Neutrophil (primary cell): ENCODE measurements around the gene MED12L.

ENCODE experiments used
- H3K27ac ChIP-seq: fragments of 200-600 bp; sonication (generic); 2 replicates; pipeline ENCODE4 v1.5.1; 2016; ENCODE audit warnings: mild to moderate bottlenecking, moderate library complexity
- H3K27me3 ChIP-seq: fragments of 200-600 bp; sonication (generic); 2 replicates; pipeline ENCODE4 v1.6.0; 2016; ENCODE audit warnings: mild to moderate bottlenecking
- H3K36me3 ChIP-seq: fragments of 200-600 bp; sonication (generic); 2 replicates; pipeline ENCODE4 v1.5.1; 2017
- H3K4me1 ChIP-seq, 2 experiments: fragments of 200-600 bp in 1 of 2; sonication (generic) in 1 of 2; 1 replicate in 1 of 2; 2 replicates in 1 of 2; pipeline versions ENCODE4 v1.5.1 to v1.6.1; 2013 to 2016; ENCODE audit warnings: low read depth in 1 of 2, low read length in 1 of 2, mild to moderate bottlenecking in 1 of 2, moderate library complexity in 1 of 2; ENCODE audit not compliant: control insufficient read depth in 1 of 2, insufficient read depth in 1 of 2
- H3K4me3 ChIP-seq, 2 experiments: fragments of 200-600 bp in 1 of 2; sonication (generic) in 1 of 2; 1 replicate in 1 of 2; 2 replicates in 1 of 2; pipeline ENCODE4 v1.5.1; 2013 to 2016; ENCODE audit warnings: low read depth in 1 of 2, low read length in 1 of 2, mild to moderate bottlenecking in 1 of 2, moderate library complexity in 1 of 2
- H3K9me3 ChIP-seq: fragments of 200-600 bp; sonication (generic); 2 replicates; pipeline ENCODE4 v1.5.1; 2016
- TF ChIP-seq, protein P1 (sequence below): fragments of 200-600 bp; sonication (generic); IDR thresholded peaks from 2 replicates; pipeline ENCODE4 v1.5.1; 2016; ENCODE audit warnings: antibody characterized with exemption

MED12L gene

GRCh38 chr3:151452368-151452767, 366.9 kb downstream of the MED12L start:
- H3K9me3 ChIP-seq, result no peaks in the 10 kb centered on the region
- no peaks in the 10 kb centered on the region for H3K27me3 ChIP-seq
- H3K27ac ChIP-seq, result no peak overlapping the region
- H3K36me3 ChIP-seq, result no peaks in the 10 kb centered on the region
- H3K4me1 ChIP-seq, result no peaks in the 10 kb centered on the region
- H3K4me3 ChIP-seq, result no peak overlapping the region
- TF ChIP-seq, protein P1, sequence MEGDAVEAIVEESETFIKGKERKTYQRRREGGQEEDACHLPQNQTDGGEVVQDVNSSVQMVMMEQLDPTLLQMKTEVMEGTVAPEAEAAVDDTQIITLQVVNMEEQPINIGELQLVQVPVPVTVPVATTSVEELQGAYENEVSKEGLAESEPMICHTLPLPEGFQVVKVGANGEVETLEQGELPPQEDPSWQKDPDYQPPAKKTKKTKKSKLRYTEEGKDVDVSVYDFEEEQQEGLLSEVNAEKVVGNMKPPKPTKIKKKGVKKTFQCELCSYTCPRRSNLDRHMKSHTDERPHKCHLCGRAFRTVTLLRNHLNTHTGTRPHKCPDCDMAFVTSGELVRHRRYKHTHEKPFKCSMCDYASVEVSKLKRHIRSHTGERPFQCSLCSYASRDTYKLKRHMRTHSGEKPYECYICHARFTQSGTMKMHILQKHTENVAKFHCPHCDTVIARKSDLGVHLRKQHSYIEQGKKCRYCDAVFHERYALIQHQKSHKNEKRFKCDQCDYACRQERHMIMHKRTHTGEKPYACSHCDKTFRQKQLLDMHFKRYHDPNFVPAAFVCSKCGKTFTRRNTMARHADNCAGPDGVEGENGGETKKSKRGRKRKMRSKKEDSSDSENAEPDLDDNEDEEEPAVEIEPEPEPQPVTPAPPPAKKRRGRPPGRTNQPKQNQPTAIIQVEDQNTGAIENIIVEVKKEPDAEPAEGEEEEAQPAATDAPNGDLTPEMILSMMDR, result no peak

- Histone ChIP-seq H3K36me3 (no peaks in the 10 kb centered on the region), H3K4me1 (no peaks in the 10 kb centered on the region), H3K4me3 (no peak overlapping the region), H3K27ac (no peak overlapping the region), H3K27me3 (no peaks in the 10 kb centered on the region), H3K9me3 (no peaks in the 10 kb centered on the region)
- TF ChIP-seq, protein P1, result no peak
Observed at GRCh38 chr3:151452841-151453240, 367.4 kb downstream of the MED12L start.

DNA sequence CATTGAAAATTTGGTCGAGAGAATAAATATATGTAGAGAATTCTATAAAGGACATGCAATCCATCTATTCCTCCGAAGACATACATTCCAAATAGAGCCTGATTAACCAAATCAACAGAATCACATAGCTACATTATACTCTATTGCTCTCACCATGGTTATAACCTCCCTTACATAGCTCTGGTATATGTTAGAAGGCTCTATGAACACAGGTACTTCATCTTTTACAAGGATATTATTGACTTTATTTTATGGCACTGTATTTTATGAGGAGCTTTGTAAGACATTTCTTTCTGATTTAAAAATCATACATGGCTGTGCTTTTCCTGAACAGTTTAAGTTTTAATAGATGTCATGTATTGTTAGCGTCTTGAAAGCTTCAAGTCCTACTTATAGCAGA, 370.6 kb downstream of the MED12L start:
- H3K4me3 ChIP-seq, result no peak overlapping the region
- H3K4me1 ChIP-seq, result peaks cover 3 to 5% of the 10 kb centered on the region in 2 experiments
- peaks cover 19% of the 10 kb centered on the region for H3K27me3 ChIP-seq
- H3K27ac ChIP-seq, result no peak overlapping the region
- TF ChIP-seq, protein P1, result no peak
- no peaks in the 10 kb centered on the region for H3K9me3 ChIP-seq
- no peaks in the 10 kb centered on the region for H3K36me3 ChIP-seq

GRCh38 chr3:151459358-151459757, 373.9 kb downstream of the MED12L start:
- Histone ChIP-seq H3K27me3 (peaks cover 41% of the 10 kb centered on the region), H3K36me3 (no peaks in the 10 kb centered on the region), H3K4me3 (no peak overlapping the region), H3K9me3 (no peaks in the 10 kb centered on the region), H3K4me1 (peaks cover 4 to 5% of the 10 kb centered on the region in 2 experiments), H3K27ac (no peak overlapping the region)
- TF ChIP-seq, protein P1, result no peak

DNA sequence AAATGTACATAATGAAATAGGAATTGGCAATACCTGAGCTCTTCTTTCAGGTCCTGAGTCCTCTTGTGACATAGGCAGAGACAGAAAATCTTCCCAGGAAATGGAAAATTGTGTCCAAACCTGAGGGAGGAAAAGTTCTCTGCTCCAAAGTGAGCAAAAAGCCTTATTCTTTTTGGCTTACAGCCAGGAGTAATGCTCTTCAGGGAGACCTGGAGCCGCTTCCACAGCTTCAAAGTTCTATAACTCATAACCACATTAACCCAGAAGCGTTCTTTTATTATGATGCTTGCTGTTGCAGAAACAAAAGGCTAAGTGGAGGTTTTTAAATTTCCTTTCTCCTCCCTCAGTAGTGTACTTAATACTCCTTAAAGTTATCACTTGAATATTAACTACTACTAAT, 374.8 kb downstream of the MED12L start:
- Histone ChIP-seq H3K4me3 (no peak overlapping the region), H3K27ac (no peak overlapping the region), H3K36me3 (no peaks in the 10 kb centered on the region), H3K27me3 (peaks cover 41% of the 10 kb centered on the region), H3K4me1 (peaks cover 4 to 5% of the 10 kb centered on the region in 2 experiments), H3K9me3 (no peaks in the 10 kb centered on the region)
- TF ChIP-seq, protein P1, result no peak
